ENCODE data around the gene KATNB1.

DNA sequence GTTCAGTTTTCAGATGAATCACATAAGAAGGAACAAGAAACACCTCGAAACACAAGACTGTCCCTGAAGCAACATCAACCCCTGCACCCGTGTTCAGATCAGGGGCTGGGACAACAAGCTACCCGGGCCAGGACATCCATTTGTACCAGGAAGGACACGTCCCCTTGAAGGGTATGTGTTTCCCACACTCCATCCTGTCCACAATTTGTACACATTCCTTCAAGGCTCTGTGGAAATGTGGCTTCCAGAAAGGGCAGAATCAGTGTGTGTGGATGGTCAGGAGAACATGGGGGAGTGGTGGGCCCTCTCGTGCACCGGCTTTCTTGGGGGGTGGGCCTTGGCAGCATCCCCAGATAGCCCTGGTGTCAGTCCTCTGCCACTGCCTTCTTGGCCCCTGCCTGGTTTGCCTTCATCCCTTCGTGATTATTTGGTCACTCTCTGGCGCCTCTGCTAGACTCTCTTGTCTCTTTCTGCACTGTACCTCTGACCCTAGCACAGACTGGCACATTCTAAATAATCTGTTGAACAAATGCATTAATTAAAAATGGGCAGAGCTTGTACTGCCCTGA lies 56.4 kb downstream of the KATNB1 start:
- no peak for TF ChIP-seq POLR2A (IDR thresholded peaks at IDR 0.05)
- no peak for TF ChIP-seq CTCF (IDR thresholded peaks at IDR 0.05)

Data from right lobe of liver (tissue), 4 donors.